ENCODE data around the gene BABAM2. TPM values are rescaled to one million over a fixed set of nuclear protein-coding genes. Genes with fewer than 3 reads are reported as not detected.

BABAM2 gene
- total and polyA plus RNA-seq, 9 of the 15 experiments (the other 6 are each of a cell fraction or from before 2014, with no cell fraction given): 10.9 to 37.4 (median 25.6) TPM

DNA sequence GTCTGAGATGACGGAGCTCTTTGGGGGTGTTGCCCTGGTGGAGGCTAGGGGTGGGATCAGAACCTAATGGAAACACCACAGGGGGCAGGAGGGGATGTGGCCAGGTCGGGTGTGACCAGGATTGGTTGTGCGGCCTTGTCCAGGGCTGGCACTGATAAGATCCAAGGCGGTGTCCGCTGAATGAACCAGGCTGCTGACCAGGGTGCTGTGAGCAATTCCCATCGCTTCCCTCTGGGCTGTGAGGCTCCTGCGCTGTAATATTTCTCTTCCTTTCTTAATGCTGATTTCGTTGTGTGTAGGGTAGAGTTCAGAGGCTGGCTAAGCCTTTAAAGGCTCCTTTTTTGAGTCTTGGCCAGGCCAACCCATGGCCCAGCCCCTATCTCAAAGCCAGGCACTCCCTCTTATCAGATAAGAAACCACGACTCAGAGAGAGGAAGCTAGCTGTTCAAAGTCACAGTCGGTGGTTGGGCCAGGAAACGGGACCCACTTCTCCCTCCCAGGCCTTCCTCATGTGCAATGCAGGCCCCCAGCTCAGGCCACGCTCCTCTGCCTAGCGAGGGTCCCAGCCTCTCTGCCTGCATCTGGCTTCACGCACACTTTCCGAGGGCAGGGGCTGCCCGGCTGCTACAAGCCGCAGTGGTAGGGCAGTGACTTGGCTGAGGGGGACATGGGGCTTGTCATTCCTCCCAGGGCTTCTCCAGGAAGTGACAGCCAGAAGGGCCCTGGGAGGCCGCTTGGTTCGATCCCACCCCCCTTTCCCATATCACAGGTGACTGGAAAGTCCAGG is 476.2 kb downstream of the BABAM2 start (continued):
- TF ChIP-seq MAZ (CRISPR knock-in tag; conservative IDR thresholded peaks at IDR 0.05 in 1 of 2, IDR thresholded peaks at IDR 0.05 in 1 of 2) (peak; percentile 85 to 86), ATF7 (IDR thresholded peaks at IDR 0.05) (peak; percentile 81), ETS1 (conservative IDR thresholded peaks at IDR 0.05; ENCODE audit: control insufficient read depth, low read depth, low read length) (no peak; the same call in 1 of the 2 replicates), BACH1 (tag; IDR thresholded peaks at IDR 0.05) (peak; percentile 72; the same call in 1 of the 2 replicates), HDAC6 (IDR thresholded peaks at IDR 0.05; ENCODE audit: low read depth, low read length) (no peak), KDM1A (IDR thresholded peaks at IDR 0.05) (no peak; a peak in 1 of 4 replicates), GATA2 (CRISPR knock-in tag; IDR thresholded peaks at IDR 0.05) (peak; percentile 87), SMARCA4 (IDR thresholded peaks at IDR 0.05) (peak; percentile 94), NRF1 (conservative IDR thresholded peaks at IDR 0.05 in 1 of 2, IDR thresholded peaks at IDR 0.05 in 1 of 2) (peak in 1 of 2 experiments; percentile 43; a peak in 2 of 4 replicates), MED1 (CRISPR knock-in tag; IDR thresholded peaks at IDR 0.05; ENCODE audit: borderline replicate concordance) (no peak), U2AF2 (optimal IDR thresholded peaks at IDR 0.05; ENCODE audit: low read depth, low read length) (no peak), NELFE (IDR thresholded peaks at IDR 0.05; ENCODE audit: insufficient read depth, insufficient read length) (no peak), CBX1 (IDR thresholded peaks at IDR 0.05; ENCODE audit: low read depth) (peak; percentile 60; the same call in 1 of the 2 replicates), BRCA1 (IDR thresholded peaks at IDR 0.05) (no peak), BRCA1 (CRISPR knock-in tag; IDR thresholded peaks at IDR 0.05) (no peak), PTTG1 (tag; IDR thresholded peaks at IDR 0.05; ENCODE audit: low read depth) (no peak), MAX (CRISPR knock-in tag; IDR thresholded peaks at IDR 0.05) (peak; percentile 79), TAF7 (tag; IDR thresholded peaks at IDR 0.05) (peak; percentile 49; the same call in 1 of the 2 replicates), KLF10 (CRISPR knock-in tag; IDR thresholded peaks at IDR 0.05) (no peak), ELF1 (tag; IDR thresholded peaks at IDR 0.05) (peak; percentile 84), NBN (IDR thresholded peaks at IDR 0.05; ENCODE audit: low read depth) (peak; percentile 80; the same call in 1 of the 2 replicates)
- TF ChIP-seq, protein P1, sequence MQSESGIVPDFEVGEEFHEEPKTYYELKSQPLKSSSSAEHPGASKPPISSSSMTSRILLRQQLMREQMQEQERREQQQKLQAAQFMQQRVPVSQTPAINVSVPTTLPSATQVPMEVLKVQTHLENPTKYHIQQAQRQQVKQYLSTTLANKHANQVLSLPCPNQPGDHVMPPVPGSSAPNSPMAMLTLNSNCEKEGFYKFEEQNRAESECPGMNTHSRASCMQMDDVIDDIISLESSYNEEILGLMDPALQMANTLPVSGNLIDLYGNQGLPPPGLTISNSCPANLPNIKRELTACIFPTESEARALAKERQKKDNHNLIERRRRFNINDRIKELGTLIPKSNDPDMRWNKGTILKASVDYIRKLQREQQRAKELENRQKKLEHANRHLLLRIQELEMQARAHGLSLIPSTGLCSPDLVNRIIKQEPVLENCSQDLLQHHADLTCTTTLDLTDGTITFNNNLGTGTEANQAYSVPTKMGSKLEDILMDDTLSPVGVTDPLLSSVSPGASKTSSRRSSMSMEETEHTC (IDR thresholded peaks at IDR 0.05): no peak; the same call in 1 of the 2 replicates
